NCI-H748 (cell line): Measurements from ENCODE around the gene REEP2.
A peak's percentile ranks its signal among the peaks of the same experiment; 100 is the strongest.
"Not testable (repeated sequence)": the region's sequence is repeated elsewhere in the genome, so short reads cannot be mapped to it uniquely, and the experiment has no call there.

Experiments
- DNase-seq: peaks from one replicate; lab custom pipeline; 2025; ENCODE audit not compliant: unreplicated experiment; lab: John Stamatoyannopoulos, UW

Gene REEP2

DNA sequence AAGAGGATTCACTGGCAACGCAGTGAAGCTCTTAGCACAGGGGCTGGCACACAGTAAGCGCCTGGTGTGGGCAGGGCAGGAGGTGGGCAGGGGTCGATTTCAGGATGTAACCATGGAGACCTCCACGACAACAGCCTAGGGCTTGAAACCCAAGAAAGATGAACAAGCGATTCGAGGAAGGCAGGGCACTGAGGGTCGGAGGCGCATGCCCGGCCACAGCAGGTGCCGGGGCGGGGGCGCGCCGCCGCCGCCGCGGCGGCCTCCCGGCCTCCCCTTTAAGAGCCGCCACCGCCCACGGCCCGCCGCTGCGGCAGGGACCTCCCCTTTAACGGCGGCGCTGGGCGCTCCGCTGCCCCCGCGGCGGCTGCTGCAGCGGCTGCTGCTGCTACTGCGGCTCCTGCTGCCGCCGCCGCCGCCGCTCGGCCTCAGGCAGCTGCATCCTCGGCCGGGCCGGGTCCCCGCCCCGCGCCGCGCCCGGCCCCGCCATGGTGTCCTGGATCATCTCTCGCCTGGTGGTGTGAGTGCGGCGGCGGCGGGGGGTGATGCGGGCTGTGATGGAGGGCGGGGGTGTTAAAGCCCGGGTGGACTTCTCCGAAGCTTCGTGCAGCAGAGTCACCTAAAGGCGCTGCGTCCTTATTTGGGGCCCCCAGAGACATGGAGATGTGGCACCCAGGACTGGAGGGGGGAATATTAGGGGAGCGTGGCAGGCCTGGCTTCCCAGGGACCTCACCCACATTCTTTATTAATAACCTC, at the start of gene REEP2:
Gene REEP2, plus strand, starts transcription at position 334 of the 753 bp plus-strand sequence. Its CDS starts 152 bp downstream, at position 486.
- peak; percentile 84 for DNase-seq

- DNase-seq = no peak
These were observed 49.5 kb upstream of the REEP2 start for GRCh38 chr5:138389332-138389731.

DNA sequence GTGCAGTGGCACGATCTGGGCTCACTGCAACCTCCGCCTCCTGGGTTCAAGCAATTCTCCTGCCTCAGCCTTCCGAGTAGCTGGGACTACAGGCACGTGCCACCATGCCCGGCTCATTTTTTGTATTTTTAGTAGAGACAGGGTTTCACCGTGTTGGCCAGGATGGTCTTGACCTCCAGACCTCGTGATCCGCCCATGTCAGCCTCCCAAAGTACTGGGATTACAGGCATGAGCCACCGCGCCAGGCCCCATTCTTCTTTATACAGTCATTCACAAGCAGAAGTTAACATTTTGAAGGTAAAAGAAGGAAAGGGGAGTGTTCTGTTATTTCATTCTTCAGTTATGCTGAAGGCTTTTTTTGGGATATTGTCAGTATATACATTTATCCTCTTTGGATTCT, 48.9 kb upstream of the REEP2 start:
- DNase-seq = not testable (repeated sequence)

- DNase-seq = no peak
These were observed 46.9 kb upstream of the REEP2 start for GRCh38 chr5:138391859-138392386.

GRCh38 chr5:138402640-138403039, 36.2 kb upstream of the REEP2 start:
- no peak for DNase-seq

DNA sequence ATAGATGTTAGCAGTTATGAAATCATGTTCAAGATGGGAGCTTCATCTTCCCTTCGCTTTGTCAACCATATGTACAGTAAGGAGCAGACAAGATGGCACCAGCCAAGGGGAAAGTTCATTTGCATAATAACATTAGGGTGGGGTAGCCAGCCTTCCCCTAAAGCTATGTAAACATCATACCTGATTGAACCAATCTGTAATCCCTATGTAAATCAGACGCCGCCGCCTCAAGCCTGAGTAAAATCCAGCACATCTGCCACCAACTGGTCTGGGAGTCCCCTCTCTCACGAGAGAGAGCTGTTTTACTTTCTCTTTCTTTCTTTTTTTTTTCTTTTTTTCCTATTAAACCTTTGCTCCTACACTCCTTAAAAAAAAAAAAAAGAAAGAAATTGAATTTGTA, 30.8 kb upstream of the REEP2 start:
- DNase-seq = peak; percentile 62

- DNase-seq = peak; percentile 11
These were observed 27.7 kb upstream of the REEP2 start for GRCh38 chr5:138410996-138411640.

DNA sequence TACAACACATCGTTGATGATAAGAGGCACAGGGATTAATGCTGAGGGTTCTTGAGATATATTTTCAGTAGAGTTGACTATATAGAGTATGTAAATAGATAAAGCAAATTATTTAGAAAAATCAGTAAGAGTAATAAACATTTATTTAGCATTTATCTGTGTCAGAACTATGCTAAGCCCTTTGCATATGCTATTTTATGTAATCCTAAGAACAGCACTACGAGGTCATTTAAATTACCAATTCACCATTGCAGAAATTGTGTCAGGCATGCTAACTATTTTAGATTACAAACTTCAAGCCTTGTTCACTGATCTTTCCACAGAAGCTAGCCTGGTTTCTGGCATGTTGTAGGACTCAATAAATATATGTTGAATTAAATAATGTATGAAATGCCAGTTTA, 20.4 kb upstream of the REEP2 start:
- DNase-seq = no peak

- no peak for DNase-seq
These were observed 13.8 kb upstream of the REEP2 start for GRCh38 chr5:138425079-138425478.

DNA sequence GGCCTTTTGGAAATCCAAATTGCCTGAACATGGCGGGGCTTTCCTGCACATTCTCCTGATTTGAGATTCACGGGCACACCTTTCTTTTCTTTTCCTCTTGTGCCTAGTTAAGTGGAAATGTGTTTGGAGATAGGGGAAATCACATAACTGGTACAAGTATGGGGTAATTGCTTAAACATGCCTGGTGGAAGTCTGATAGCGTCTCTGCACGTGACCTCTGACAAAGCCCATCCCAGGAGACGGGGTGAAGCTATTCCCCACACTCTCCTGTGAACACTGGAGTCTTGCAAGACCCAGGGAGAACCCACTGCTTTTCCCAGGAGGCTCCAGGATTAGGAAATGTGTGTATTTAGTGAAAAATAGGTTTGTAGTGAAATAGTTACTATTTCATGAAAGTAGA, 2.9 kb upstream of the REEP2 start:
- no peak for DNase-seq

DNA sequence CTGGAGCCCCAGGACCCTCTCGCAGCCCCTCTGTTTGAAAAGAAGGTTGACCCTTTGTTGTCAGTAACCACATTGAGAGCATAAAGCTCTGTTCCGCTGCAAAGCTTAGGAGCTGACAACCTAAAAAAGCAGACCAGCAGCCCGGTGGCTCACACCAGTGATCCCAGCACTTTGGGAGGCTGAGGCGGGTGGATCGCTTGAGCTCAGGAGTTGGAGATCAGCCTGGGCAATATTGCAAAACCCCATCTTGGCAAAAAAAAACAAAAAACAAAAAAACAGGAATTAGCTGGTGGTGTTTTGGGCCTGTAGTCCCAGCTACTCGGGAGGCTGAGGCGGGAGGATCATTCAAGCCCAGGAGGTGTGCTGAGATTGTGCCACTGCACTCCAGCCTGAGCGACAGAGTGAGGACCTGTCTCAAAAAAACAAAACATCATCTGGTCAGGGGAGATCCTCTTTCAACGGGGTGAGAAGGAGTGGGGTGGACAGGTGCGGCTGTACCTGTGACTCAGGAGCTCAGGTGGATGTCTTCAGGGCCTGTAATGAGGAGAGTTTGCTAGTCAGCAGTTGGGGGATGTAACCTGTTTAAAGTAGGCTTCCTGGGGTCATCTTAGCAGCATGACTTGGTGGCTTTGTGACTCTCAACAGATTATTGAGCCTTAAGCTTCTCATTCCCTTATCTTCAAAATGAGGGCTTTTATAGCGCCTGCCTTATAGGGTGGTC, 694 bp upstream of the REEP2 start:
- peak; percentile 43 for DNase-seq

DNA sequence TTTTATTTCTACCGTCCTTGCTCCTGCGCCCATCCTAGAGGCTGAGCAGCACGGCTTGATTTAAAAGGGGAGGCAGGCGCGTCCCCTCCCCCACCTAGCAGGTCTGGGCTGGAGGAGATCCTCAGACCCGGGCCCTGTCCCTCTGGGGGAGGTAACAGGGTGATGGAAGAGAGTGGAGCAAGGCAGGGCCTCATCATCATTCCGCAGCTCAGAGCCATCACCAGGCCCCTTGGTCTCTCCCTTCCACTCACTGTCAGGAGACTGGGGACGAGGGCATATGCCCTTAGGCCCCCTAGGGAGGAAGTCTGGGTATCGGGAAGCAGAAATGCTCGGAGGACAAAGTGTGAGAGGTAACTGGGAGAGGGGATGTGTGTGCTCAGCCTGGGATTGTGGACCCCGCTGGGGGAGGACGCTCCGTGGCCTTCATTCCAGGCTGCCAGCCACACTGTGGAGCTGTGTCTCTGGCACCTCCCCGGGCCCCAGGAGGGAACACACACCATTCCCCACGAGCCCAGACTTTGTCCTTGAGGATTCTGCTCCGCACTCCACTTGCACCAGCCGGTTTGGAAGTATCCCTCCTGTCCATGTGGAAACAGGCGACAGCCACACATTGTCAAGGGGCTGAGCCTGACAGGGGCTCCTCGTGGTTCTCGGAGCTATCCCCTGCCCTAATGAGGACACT, 761 bp downstream of the REEP2 start:
- DNase-seq = peak; percentile 44

GRCh38 chr5:138440159-138441073, 1.6 kb downstream of the REEP2 start:
- DNase-seq = no peak

DNA sequence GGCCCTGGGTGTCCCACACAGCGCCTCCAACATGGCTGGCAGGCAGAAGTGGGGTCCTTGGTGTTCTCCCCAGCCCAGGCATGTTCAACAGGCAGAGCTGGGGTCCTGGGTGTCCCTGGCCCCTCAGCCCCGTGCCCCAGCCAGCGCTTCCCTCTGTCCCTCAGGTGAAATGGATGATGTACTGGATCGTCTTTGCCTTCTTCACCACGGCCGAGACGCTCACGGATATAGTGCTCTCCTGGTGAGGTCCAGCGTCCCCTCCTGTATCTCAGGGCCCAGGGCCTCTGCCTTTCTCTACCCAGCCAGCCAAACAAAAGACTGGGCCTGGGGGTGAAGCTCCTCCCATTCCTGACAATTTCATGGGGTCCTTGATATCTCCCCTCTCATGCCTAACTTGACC, 2.4 kb downstream of the REEP2 start:
- DNase-seq = no peak

DNA sequence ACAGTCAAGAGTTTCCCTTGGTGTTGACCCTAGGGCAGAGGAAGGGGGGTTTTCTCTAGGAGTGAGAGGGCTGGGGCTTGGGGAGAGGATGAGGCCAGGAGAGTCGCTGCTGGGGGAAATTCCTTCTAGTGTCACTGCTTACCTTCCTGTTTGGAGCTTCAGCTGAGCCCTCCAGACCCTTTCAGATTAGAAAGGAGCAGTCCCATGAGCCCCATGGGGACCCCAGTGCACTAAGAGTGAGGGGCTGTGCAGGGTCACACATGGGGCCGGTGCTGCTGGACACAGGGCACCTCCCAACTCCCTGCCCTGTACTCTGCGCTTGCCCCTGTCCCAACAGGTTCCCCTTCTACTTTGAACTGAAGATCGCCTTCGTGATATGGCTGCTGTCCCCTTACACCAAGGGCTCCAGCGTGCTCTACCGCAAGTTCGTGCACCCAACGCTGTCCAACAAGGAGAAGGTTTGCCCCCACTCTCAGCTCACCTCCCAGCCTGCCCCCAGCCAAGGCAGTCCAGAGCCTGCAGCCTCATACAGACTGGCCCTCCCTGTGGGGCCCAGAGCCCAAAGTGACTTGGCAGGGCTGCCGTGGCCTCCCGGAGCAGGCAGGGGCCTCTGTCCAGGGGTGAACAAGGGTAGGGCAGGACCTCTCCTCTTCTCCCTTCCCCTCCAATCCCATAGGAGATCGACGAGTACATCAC, 5.4 kb downstream of the REEP2 start:
- DNase-seq = no peak

DNA sequence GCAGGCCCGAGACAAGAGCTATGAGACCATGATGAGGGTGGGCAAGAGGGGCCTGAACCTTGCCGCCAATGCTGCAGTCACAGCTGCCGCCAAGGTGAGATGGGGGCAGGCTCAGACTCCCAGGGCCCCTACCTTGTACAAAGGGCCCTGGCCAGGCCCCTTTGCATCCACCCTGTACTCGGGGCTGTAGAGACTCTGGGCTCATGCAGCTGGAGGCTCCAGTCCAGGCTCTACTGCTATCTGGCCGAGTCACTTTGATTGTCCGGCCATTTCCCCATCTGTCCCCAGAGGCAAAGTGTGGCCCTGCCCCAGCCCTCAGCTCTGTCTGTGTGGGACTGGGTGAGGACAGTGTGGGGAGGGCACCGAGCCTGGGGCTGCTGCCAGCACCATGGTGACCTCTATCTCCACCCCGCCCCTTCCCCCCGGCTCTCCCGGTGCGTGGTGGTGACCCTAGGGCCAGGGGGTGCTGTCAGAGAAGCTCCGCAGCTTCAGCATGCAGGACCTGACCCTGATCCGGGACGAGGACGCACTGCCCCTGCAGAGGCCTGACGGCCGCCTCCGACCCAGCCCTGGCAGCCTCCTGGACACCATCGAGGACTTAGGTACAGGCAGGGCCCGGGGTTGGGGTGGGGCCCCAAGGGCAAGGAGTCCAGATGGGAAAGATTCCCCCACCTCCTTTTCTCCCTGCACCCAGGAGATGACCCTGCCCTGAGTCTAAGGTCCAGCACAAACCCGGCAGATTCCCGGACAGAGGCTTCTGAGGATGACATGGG, 6.1 kb downstream of the REEP2 start:
- DNase-seq = no peak

DNA sequence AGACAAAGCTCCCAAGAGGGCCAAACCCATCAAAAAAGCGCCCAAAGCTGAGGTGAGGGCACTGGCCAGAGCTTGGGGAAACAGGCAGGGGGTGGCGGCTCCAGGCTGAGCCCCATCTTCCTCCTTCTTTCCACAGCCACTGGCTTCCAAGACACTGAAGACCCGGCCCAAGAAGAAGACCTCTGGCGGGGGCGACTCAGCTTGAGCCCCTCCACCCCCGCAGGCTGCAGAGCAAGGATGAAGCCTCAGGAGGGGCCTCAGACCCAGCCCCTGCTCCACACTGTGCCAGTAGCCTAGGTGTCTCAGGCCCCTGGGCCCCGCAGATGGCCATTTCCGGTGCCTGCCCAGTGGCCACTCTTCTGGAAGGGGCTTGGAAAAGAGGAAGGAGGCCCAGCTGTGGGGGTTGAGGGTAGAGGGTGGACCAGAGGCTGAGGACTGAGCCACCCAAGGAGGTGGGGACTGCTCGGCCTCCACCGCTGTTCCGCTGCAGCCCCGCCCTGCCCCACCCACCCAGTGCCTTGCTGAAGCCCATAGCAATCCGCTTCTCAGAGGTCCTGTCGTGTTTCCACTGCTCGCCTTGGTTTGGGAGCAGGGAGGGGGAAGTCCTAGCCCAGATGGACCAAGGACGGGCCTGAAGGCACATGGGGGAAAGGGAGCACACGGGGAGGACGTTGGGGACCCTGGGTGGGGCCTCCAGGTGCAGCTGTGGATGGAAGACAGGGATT, 6.9 kb downstream of the REEP2 start:
- DNase-seq = no peak

DNA sequence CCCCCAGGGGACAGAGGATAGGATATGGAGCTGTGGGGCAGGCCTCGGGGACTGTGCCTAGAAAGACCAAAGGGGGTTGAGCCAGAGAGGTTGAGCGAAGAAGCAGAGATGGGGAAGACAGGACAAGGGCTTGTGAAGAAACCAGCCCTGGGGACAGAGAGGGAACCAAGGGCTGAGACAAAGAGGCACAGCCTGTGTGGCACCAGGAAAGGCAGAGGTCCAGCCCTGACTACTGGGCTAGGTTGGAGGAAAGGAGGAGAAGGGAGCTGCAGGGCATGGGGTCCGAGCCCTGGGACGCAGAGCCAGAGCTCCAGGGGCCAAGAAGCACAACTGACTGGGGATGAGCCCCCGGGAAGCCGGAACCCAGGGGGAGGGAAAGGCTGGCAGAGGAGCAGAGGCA, 9.2 kb downstream of the REEP2 start:
- DNase-seq = no peak
